Fibroblast of lung (primary cell): ENCODE data around the gene ARHGAP45. TPM values are rescaled to one million over a fixed set of nuclear protein-coding genes. Genes with fewer than 3 reads are reported as not detected.

Experiments used
- DNase-seq, 2 donors: peaks; one replicate each; pipeline versions ENCODE4 v3.0.0 to v3.0.0-alpha.2; 2010; ENCODE audit warnings: low read depth in 2 of 2
- H2AFZ ChIP-seq: 2 replicates; pipeline ENCODE4 v1.5.1; 2012; ENCODE audit warnings: low read length, control low read depth, inconsistent platforms
- H3K27ac ChIP-seq: 2 replicates; pipeline ENCODE4 v1.5.1; 2011; ENCODE audit warnings: low read length, control low read depth; ENCODE audit not compliant: insufficient read depth
- H3K27me3 ChIP-seq: 2 replicates; pipeline ENCODE4 v1.5.1; 2011; ENCODE audit warnings: mild to moderate bottlenecking, low read length; ENCODE audit not compliant: control insufficient read depth, insufficient read depth
- H3K36me3 ChIP-seq: 2 replicates; pipeline ENCODE4 v1.5.1; 2011; ENCODE audit warnings: low read length; ENCODE audit not compliant: control insufficient read depth, insufficient read depth
- H3K4me1 ChIP-seq: 2 replicates; pipeline ENCODE4 v1.5.1; 2011; ENCODE audit warnings: low read length; ENCODE audit not compliant: control insufficient read depth, insufficient read depth; ENCODE audit errors: extremely low read depth
- H3K4me2 ChIP-seq: 2 replicates; pipeline ENCODE4 v1.5.1; 2011; ENCODE audit warnings: low read length, control low read depth; ENCODE audit not compliant: insufficient read depth; ENCODE audit errors: extremely low read depth
- H3K4me3 ChIP-seq, 4 experiments: fragments of 200-600 bp in 1 of 4; sonication (generic) in 1 of 4; replicated peaks in 1 of 4; 2 replicates each; pipeline ENCODE4 v1.5.1; 2011 to 2016; ENCODE audit warnings: low read length in 4 of 4, low read depth in 3 of 4, mild to moderate bottlenecking in 3 of 4, control low read depth in 2 of 4, inconsistent platforms in 1 of 4, mixed read lengths in 1 of 4; ENCODE audit not compliant: insufficient read depth in 1 of 4; ENCODE audit errors: control extremely low read depth in 1 of 4
- H3K79me2 ChIP-seq: 2 replicates; pipeline ENCODE4 v1.5.1; 2012; ENCODE audit warnings: mild to moderate bottlenecking, low read length, inconsistent platforms; ENCODE audit not compliant: control insufficient read depth, insufficient read depth
- H3K9ac ChIP-seq: 2 replicates; pipeline ENCODE4 v1.5.1; 2011; ENCODE audit warnings: mild to moderate bottlenecking, low read length, control low read depth; ENCODE audit not compliant: insufficient read depth
- H3K9me3 ChIP-seq: 2 replicates; pipeline ENCODE4 v1.5.1; 2012; ENCODE audit warnings: low read depth, low read length; ENCODE audit not compliant: control insufficient read depth, insufficient read depth
- H4K20me1 ChIP-seq: 2 replicates; pipeline ENCODE4 v1.5.1; 2011; ENCODE audit warnings: low read length; ENCODE audit not compliant: control insufficient read depth, insufficient read depth; ENCODE audit errors: extremely low read depth
- CTCF ChIP-seq, 2 donors: IDR thresholded peaks in 1 of 2; conservative IDR thresholded peaks in 1 of 2; 1 replicate in 1 of 2; 2 replicates in 1 of 2; pipeline ENCODE4 v1.5.1; 2011 to 2012; ENCODE audit warnings: low read length in 2 of 2, control low read depth in 1 of 2, inconsistent platforms in 1 of 2, low read depth in 1 of 2, mild to moderate bottlenecking in 1 of 2
- EZH2 ChIP-seq: IDR thresholded peaks from 2 replicates; pipeline ENCODE4 v1.5.1; 2012; ENCODE audit warnings: low read length, control low read depth, mild to moderate bottlenecking; ENCODE audit errors: missing control alignments
- polyA plus RNA-seq, 2 donors: library from polyadenylated mRNA; depleted of rRNA in 1 of 2; stranded (reverse) in 1 of 2; unstranded in 1 of 2; fragments of >200 nt; gene quantifications; 2 replicates each; pipeline ENCODE4 v1.2.1, GENCODE V29; 2011 to 2012; ENCODE audit warnings: missing spikeins in 1 of 2
- total RNA-seq: library from RNA; depleted of rRNA; stranded (reverse); fragments of >200 nt; gene quantifications from 2 replicates; pipeline ENCODE4 v1.2.1, GENCODE V29; 2014

The ARHGAP45 gene
- total and polyA plus RNA-seq, 2 donors (not counting 1 experiment from before 2014, with no cell fraction given), result 0.42 to 1.8 TPM

DNA sequence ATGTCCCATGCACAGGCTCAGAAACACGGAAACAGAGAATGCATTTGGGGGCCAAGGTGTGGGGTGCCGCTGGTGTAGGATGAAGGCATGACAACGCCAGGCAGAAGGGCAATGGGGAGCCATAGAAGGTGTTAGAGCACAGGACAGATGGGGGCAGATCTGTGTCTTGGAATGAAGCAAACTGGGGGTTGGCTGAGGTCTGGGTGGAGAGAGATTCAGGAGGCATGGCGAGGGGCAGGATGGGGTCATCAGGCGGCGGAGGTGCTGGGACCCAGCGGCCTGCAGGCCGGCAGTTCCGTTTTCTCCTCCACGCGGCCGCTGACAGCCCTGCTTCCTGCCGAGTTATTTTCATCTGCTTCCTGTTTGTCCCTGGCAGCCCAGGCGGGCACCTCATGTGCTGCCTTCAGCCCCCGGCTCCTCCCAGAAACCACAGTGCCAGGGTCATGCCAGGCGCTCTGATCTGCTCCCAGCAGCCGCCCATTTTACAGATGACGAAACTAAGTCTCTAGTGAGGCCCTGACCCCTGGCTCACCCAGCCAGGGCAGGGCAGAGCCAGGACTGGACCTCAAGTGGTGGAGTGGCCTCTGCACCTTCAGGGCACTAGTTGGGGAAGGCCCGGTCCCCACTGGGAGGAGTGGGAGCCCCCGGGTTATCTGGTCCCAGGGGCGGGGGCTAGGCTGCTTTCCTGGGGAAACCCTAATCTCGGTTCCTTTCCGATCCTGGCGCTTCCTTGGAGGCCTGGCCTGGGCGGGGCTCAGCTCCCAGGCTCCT is 2.2 kb downstream of the ARHGAP45 start:
- Histone ChIP-seq H3K4me3 (no peak overlapping the region), H3K9ac (no peak overlapping the region), H3K36me3 (no peaks in the 10 kb centered on the region), H4K20me1 (no peaks in the 10 kb centered on the region), H3K79me2 (no peaks in the 10 kb centered on the region), H3K4me1 (no peaks in the 10 kb centered on the region), H2AFZ (no peak overlapping the region), H3K27me3 (peaks cover 18% of the 10 kb centered on the region), H3K4me2 (no peak overlapping the region), H3K9me3 (no peaks in the 10 kb centered on the region), H3K27ac (no peak overlapping the region)
- no peak for DNase-seq
- TF ChIP-seq EZH2, result no peak

- Histone ChIP-seq H4K20me1 (no peaks in the 10 kb centered on the region), H3K9ac (no peak overlapping the region), H3K36me3 (no peaks in the 10 kb centered on the region), H3K27me3 (peaks cover 18% of the 10 kb centered on the region), H3K27ac (no peak overlapping the region), H3K4me3 (no peak overlapping the region), H2AFZ (no peak overlapping the region), H3K4me1 (no peaks in the 10 kb centered on the region), H3K9me3 (no peaks in the 10 kb centered on the region), H3K4me2 (no peak overlapping the region), H3K79me2 (no peaks in the 10 kb centered on the region)
- no peak for TF ChIP-seq EZH2
- peak; percentile 19 to 21 for TF ChIP-seq CTCF (conservative IDR thresholded peaks at IDR 0.05 in 1 of 2, IDR thresholded peaks at IDR 0.05 in 1 of 2; ENCODE audit: low read depth in 1 of 2, low read length in 2 of 2)
- DNase-seq, result no peak
Measured at GRCh38 chr19:1070576-1070930, 3.6 kb downstream of the ARHGAP45 start.

DNA sequence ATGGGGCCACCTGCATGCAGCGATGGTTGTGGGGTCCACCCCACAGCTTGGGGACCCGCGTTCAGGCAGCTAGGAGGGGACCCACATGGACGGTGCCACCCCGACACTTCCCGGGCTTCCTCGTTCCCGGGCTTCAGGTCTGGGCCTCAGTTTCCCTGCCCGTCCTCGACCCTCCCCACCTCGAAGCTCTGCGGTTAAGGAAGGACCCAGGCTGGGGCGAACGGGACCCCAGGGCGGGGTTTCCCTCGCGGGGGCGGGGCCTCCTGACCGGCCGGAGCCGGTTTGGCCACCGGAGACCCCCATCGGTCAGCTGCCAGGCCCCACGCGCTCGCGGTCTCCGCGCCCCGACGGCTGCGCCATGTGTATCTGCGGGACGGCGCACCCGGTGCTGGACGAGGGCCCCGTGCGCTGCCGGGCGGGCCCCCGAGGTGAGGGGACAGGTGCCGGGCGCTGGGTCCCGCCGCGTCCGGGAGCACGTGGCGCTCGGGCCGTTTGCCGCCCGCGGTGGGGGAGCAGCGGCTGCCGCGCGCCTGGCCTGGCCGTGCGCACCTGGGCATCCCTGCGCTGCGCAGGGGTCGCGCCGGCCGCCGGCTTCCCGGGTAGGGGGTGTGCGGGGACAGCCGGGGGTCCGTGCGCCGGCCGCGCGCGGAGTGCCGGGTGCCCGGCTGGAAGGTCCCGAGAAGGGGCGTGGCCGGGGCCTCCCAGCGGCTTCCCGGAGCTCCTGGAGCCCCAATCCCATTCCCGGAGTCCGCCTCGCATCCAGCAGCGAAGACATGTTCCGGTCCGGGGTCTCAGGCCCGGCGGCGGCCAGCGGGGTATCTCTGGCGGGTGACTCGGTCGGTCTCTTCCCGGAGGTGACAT is 4.2 kb downstream of the ARHGAP45 start:
- peaks cover 2% of the 10 kb centered on the region for H3K4me1 ChIP-seq
- TF ChIP-seq EZH2, result peak; percentile 47
- TF ChIP-seq CTCF (conservative IDR thresholded peaks at IDR 0.05 in 1 of 2, IDR thresholded peaks at IDR 0.05 in 1 of 2; ENCODE audit: low read depth in 1 of 2, low read length in 2 of 2), result no peak
- no peaks in the 10 kb centered on the region for H3K36me3 ChIP-seq
- H3K27ac ChIP-seq, result no peak overlapping the region
- no peaks in the 10 kb centered on the region for H3K9me3 ChIP-seq
- no peak overlapping the region for H3K9ac ChIP-seq
- no peak overlapping the region for H2AFZ ChIP-seq
- H3K4me2 ChIP-seq, result no peak overlapping the region
- DNase-seq, result no peak
- no peak overlapping the region for H3K4me3 ChIP-seq
- no peaks in the 10 kb centered on the region for H4K20me1 ChIP-seq
- peaks cover 18% of the 10 kb centered on the region for H3K27me3 ChIP-seq
- H3K79me2 ChIP-seq, result no peaks in the 10 kb centered on the region
